Measurements from ENCODE around the gene CEBPE. TPM values are rescaled to one million over a fixed set of nuclear protein-coding genes. Genes with fewer than 3 reads are reported as not detected.

CEBPE gene
- total RNA-seq, 2 experiments from 2014 or later = 1.1 to 2.3 TPM

GRCh38 chr14:23145794-23146350, 26.8 kb upstream of the CEBPE start:
- Histone ChIP-seq H3K9me2 (ENCODE audit: insufficient read depth, low read length) (no peaks in the 10 kb centered on the region), H3K9me3 (ENCODE audit: low read length) (no peaks in the 10 kb centered on the region), H3K79me2 (ENCODE audit: insufficient read depth, low read depth, low read length) (no peaks in the 10 kb centered on the region), H2AFZ (ENCODE audit: low read length) (no peak overlapping the region), H3K4me1 (ENCODE audit: insufficient read depth, low read length, poor library complexity, severe bottlenecking) (no peaks in the 10 kb centered on the region), H3K36me3 (ENCODE audit: insufficient read depth, low read length) (no peaks in the 10 kb centered on the region), H3K4me3 (ENCODE audit: low read depth, low read length, poor library complexity, severe bottlenecking) (no peak overlapping the region), H3K4me2 (ENCODE audit: low read length) (no peak overlapping the region), H4K20me1 (ENCODE audit: insufficient read depth, low read length) (no peaks in the 10 kb centered on the region), H3K27ac (ENCODE audit: low read depth, low read length, poor library complexity, severe bottlenecking) (no peak overlapping the region)
- intact Hi-C loops (cut with micrococcal nuclease; ENCODE audit: unreplicated experiment) = no loop called here
- BruUV-seq (replicated peaks) = no TSS peak
- no peak for DNase-seq (ENCODE audit: low spot score)
- TF ChIP-seq EZH2phosphoT487 (IDR thresholded peaks at IDR 0.05; ENCODE audit: borderline replicate concordance, low read depth, low read length) = no peak
- no peak for TF ChIP-seq CTCF (conservative IDR thresholded peaks at IDR 0.05; ENCODE audit: low read length)
- CTCF ChIA-PET (ENCODE audit: unreplicated experiment) = no interaction called here
- POLR2A ChIA-PET = no interaction called here

GRCh38 chr14:23143911-23144310, 24.9 kb upstream of the CEBPE start:
- H2AFZ ChIP-seq (ENCODE audit: low read length) = no peak overlapping the region
- H3K4me3 ChIP-seq (ENCODE audit: low read depth, low read length, poor library complexity, severe bottlenecking) = no peak overlapping the region
- no peaks in the 10 kb centered on the region for H3K79me2 ChIP-seq (ENCODE audit: insufficient read depth, low read depth, low read length)
- H3K9me2 ChIP-seq (ENCODE audit: insufficient read depth, low read length) = no peaks in the 10 kb centered on the region
- POLR2A ChIA-PET = interaction anchor here (1.5 kb wide), 1 partner anchor 10 kb away, joined by 6 read pairs; no protein-coding TSS in a partner anchor
- no peaks in the 10 kb centered on the region for H4K20me1 ChIP-seq (ENCODE audit: insufficient read depth, low read length)
- H3K36me3 ChIP-seq (ENCODE audit: insufficient read depth, low read length) = no peaks in the 10 kb centered on the region
- no peak overlapping the region for H3K27ac ChIP-seq (ENCODE audit: low read depth, low read length, poor library complexity, severe bottlenecking)
- DNase-seq (ENCODE audit: low spot score) = no peak
- H3K4me2 ChIP-seq (ENCODE audit: low read length) = no peak overlapping the region
- BruUV-seq (replicated peaks) = no TSS peak
- CTCF ChIA-PET (ENCODE audit: unreplicated experiment) = no interaction called here
- no peaks in the 10 kb centered on the region for H3K9me3 ChIP-seq (ENCODE audit: low read length)
- TF ChIP-seq EZH2phosphoT487 (IDR thresholded peaks at IDR 0.05; ENCODE audit: borderline replicate concordance, low read depth, low read length) (no peak), CTCF (conservative IDR thresholded peaks at IDR 0.05; ENCODE audit: low read length) (no peak)
- no peaks in the 10 kb centered on the region for H3K4me1 ChIP-seq (ENCODE audit: insufficient read depth, low read length, poor library complexity, severe bottlenecking)
- intact Hi-C loops (cut with micrococcal nuclease; ENCODE audit: unreplicated experiment) = no loop called here

- Histone ChIP-seq H3K36me3 (ENCODE audit: insufficient read depth, low read length) (no peaks in the 10 kb centered on the region), H3K9me3 (ENCODE audit: low read length) (no peaks in the 10 kb centered on the region), H3K4me2 (ENCODE audit: low read length) (no peak overlapping the region), H4K20me1 (ENCODE audit: insufficient read depth, low read length) (no peaks in the 10 kb centered on the region), H3K79me2 (ENCODE audit: insufficient read depth, low read depth, low read length) (no peaks in the 10 kb centered on the region), H3K27ac (ENCODE audit: low read depth, low read length, poor library complexity, severe bottlenecking) (no peak overlapping the region), H2AFZ (ENCODE audit: low read length) (no peak overlapping the region), H3K9me2 (ENCODE audit: insufficient read depth, low read length) (no peaks in the 10 kb centered on the region), H3K4me3 (ENCODE audit: low read depth, low read length, poor library complexity, severe bottlenecking) (no peak overlapping the region), H3K4me1 (ENCODE audit: insufficient read depth, low read length, poor library complexity, severe bottlenecking) (no peaks in the 10 kb centered on the region)
- TF ChIP-seq CTCF (conservative IDR thresholded peaks at IDR 0.05; ENCODE audit: low read length) = no peak
- no peak for TF ChIP-seq EZH2phosphoT487 (IDR thresholded peaks at IDR 0.05; ENCODE audit: borderline replicate concordance, low read depth, low read length)
- POLR2A ChIA-PET = interaction anchor here (1.2 kb wide), 1 partner anchor 10 kb away, joined by 4 read pairs; no protein-coding TSS in a partner anchor
- no peak for DNase-seq (ENCODE audit: low spot score)
- CTCF ChIA-PET (ENCODE audit: unreplicated experiment) = no interaction called here
- intact Hi-C loops (cut with micrococcal nuclease; ENCODE audit: unreplicated experiment) = no loop called here
- BruUV-seq (replicated peaks) = no TSS peak
Observed at GRCh38 chr14:23142826-23143225, 23.8 kb upstream of the CEBPE start.
